ENCODE results near the gene SERHL2.
"Not testable (repeated sequence)": the region's sequence is repeated elsewhere in the genome, so short reads cannot be mapped to it uniquely, and the experiment has no call there.

Gene SERHL2

DNA sequence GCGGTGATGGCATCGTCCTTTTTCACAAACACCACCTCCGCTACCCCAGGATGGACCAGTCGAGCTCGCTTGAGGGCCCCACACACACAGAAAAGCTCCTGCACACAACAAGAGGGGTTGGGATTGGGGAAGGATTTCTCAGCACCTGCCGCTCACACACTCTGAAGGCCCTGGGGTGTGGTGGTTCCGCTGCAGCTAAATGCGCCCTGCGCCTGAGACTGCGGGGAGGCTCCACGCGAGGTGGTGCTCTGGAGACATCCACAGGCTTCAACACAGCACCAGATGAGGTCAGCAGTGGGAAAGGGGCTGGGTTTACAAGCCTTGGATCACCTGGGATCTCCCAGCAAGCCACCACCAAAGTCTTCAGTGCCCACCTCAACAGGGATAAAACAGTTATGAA, 38.2 kb downstream of the SERHL2 start:
- H3K27ac ChIP-seq (ENCODE audit: low read depth, low read length) = no peak overlapping the region
- no peaks in the 10 kb centered on the region for H3K79me2 ChIP-seq (ENCODE audit: control insufficient read depth, insufficient read depth, low read length, unreplicated experiment)
- H2AFZ ChIP-seq (ENCODE audit: low read length, unreplicated experiment) = no peak overlapping the region
- H3K36me3 ChIP-seq (ENCODE audit: insufficient read depth, low read length) = peaks cover 4% of the 10 kb centered on the region; the same call in 1 of the 2 replicates
- no peaks in the 10 kb centered on the region for H3K27me3 ChIP-seq (ENCODE audit: insufficient read depth, low read length)
- H3K4me3 ChIP-seq (ENCODE audit: low read depth, low read length) = no peak overlapping the region
- no peaks in the 10 kb centered on the region for H3K4me1 ChIP-seq (ENCODE audit: control insufficient read depth, insufficient read depth, low read length, unreplicated experiment)

DNA sequence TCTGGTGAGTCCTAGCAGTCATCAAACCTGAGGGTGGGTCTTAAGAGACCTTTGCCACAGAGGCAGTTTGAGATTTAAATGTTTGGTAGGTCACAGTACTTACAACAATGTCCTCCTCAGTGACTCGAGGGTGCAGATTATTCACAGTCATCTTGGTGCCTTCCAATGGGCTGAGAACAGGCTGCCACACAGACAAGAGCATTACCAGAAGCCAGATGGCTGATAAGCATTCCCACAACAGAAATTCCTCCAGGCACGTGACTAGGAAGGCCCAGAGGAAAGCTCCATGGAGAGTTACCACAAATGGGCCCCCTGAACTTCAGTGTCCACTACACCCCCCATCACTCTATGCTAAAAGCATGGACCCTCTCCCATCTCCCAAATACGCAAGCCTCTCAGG, 41.7 kb downstream of the SERHL2 start:
- peaks cover 3% of the 10 kb centered on the region for H3K79me2 ChIP-seq (ENCODE audit: control insufficient read depth, insufficient read depth, low read length, unreplicated experiment)
- no peak overlapping the region for H2AFZ ChIP-seq (ENCODE audit: low read length, unreplicated experiment)
- peaks cover 4% of the 10 kb centered on the region; the same call in 1 of the 2 replicates for H3K36me3 ChIP-seq (ENCODE audit: insufficient read depth, low read length)

DNA sequence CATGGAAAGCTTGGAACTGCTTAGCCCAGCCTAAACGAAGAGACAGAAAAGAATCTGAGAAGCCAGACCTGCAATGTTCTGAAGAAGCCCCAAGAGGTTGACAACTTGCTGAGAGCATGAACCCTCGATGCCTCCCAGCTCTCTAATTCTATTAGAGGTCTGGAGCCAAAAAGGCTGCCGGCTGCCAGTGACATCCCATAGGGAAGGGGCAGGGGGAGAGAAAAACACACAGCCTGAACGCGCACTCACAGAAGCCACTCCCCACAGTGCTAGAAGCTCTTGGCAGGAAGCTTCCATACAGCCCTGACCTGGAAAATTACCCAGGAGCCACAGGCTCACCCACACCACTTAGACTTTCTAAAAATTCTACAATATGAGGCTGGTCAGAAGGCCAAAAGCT, 42.6 kb downstream of the SERHL2 start:
- Histone ChIP-seq H3K4me1 (ENCODE audit: control insufficient read depth, insufficient read depth, low read length, unreplicated experiment) (no peaks in the 10 kb centered on the region), H2AFZ (ENCODE audit: low read length, unreplicated experiment) (no peak overlapping the region), H3K79me2 (ENCODE audit: control insufficient read depth, insufficient read depth, low read length, unreplicated experiment) (peaks cover 3% of the 10 kb centered on the region), H3K27ac (ENCODE audit: low read depth, low read length) (no peak overlapping the region), H3K4me3 (ENCODE audit: low read depth, low read length) (no peak overlapping the region), H3K27me3 (ENCODE audit: insufficient read depth, low read length) (no peaks in the 10 kb centered on the region), H3K36me3 (ENCODE audit: insufficient read depth, low read length) (peaks cover 4% of the 10 kb centered on the region; the same call in 1 of the 2 replicates)

More for the DNA sequence above, 41.7 kb downstream of the SERHL2 start:
- Histone ChIP-seq H3K27me3 (ENCODE audit: insufficient read depth, low read length) (no peaks in the 10 kb centered on the region), H3K4me3 (ENCODE audit: low read depth, low read length) (no peak overlapping the region), H3K4me1 (ENCODE audit: control insufficient read depth, insufficient read depth, low read length, unreplicated experiment) (no peaks in the 10 kb centered on the region), H3K27ac (ENCODE audit: low read depth, low read length) (no peak overlapping the region)

DNA sequence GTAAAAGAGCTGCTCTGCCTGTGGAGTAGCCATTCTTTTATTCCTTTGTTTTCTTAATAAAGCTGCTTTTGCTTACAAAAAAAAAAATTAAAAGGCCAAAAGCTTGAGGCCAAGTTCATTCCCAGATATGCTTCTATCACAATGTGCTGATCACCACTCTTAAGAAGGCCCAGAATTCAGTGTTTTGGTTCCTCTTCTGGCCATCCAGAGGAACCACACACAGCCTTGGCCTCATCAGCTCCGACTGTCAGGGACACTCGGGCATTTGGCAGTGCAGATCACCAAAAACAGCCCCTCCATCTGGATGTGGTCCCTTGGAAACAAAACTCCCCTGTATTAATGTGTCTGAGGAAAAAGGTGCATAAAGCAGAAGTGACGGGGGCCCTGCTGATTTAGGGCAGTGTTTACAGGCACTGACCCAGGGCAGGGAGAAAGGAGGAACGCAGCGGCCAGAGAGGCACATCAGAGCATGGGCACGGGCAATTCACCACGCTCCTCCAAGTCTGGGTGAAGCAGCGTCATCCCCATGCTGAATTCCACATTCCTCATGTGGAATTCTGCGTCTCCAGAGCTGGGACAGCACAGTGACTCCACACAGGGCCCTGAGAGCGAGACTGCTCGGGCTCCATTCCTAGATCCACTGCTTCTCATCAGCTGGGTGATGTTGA, 43.2 kb downstream of the SERHL2 start:
- Histone ChIP-seq H3K4me1 (ENCODE audit: control insufficient read depth, insufficient read depth, low read length, unreplicated experiment) (no peaks in the 10 kb centered on the region), H3K27ac (ENCODE audit: low read depth, low read length) (no peak overlapping the region), H3K36me3 (ENCODE audit: insufficient read depth, low read length) (peaks cover 7% of the 10 kb centered on the region; the same call in 1 of the 2 replicates), H3K27me3 (ENCODE audit: insufficient read depth, low read length) (no peaks in the 10 kb centered on the region), H3K79me2 (ENCODE audit: control insufficient read depth, insufficient read depth, low read length, unreplicated experiment) (peaks cover 3% of the 10 kb centered on the region), H3K4me3 (ENCODE audit: low read depth, low read length) (no peak overlapping the region), H2AFZ (ENCODE audit: low read length, unreplicated experiment) (no peak overlapping the region)

DNA sequence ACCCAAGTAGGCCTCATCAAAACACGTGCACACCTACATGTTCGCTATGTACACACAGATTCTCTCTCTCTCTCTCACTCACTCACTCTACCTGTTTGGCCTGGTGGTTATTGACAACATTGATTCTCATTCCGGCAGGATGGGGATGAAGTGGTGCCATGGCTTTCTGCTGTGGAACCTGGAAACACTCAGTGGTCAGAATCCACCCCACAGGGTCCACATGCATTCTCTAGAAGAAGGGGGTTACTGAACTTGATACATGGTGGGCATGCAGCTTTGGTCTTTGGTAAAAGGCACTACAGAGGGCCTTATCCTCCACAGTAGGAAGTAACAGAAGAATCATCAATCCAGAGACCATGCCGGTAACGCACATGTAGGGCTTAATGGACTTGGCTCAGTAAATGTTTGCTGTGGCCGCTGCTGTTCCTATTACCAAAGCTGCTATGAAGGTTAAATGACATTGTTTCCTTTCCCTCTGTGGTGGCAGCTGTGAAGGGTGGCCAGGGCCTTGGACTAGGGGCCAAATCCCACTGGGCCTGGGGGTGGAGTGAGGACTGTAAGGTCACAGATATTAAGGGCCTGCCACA, 48.2 kb downstream of the SERHL2 start:
- H3K79me2 ChIP-seq (ENCODE audit: control insufficient read depth, insufficient read depth, low read length, unreplicated experiment) = peaks cover 43% of the 10 kb centered on the region
- H3K27me3 ChIP-seq (ENCODE audit: insufficient read depth, low read length) = no peaks in the 10 kb centered on the region
- H2AFZ ChIP-seq (ENCODE audit: low read length, unreplicated experiment) = no peak overlapping the region
- 0 out of 2 replicates have a peak, but pooled peaks cover 2% of the 10 kb centered on the region for H3K36me3 ChIP-seq (ENCODE audit: insufficient read depth, low read length)
- H3K4me1 ChIP-seq (ENCODE audit: control insufficient read depth, insufficient read depth, low read length, unreplicated experiment) = peaks cover 5% of the 10 kb centered on the region
- no peak overlapping the region for H3K27ac ChIP-seq (ENCODE audit: low read depth, low read length)
- no peak overlapping the region for H3K4me3 ChIP-seq (ENCODE audit: low read depth, low read length)

DNA sequence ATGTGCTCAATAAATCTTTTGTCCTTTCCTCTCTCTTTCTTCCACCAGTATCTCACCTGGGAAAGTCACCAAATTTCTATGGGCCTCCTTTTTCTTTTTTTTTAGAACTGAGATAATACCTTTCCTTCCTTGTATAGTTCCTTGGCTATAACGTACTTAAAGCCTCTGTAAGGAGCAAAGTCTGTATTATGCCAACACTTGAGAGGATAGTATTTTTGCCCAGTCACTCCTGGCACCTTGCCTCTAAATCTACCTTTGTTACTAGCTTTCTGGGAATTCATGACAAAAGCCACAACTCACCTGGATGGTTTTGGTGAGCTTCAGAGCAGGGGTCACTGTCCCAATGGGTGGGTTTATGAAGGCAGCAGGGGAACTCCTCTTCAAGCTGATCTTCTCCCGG, 48.7 kb downstream of the SERHL2 start:
- H3K4me1 ChIP-seq (ENCODE audit: control insufficient read depth, insufficient read depth, low read length, unreplicated experiment) = peaks cover 5% of the 10 kb centered on the region
- H3K27me3 ChIP-seq (ENCODE audit: insufficient read depth, low read length) = no peaks in the 10 kb centered on the region
- no peak overlapping the region for H3K27ac ChIP-seq (ENCODE audit: low read depth, low read length)
- no peak overlapping the region for H3K4me3 ChIP-seq (ENCODE audit: low read depth, low read length)
- H3K36me3 ChIP-seq (ENCODE audit: insufficient read depth, low read length) = 0 out of 2 replicates have a peak, but pooled peaks cover 2% of the 10 kb centered on the region
- no peak overlapping the region for H2AFZ ChIP-seq (ENCODE audit: low read length, unreplicated experiment)
- H3K79me2 ChIP-seq (ENCODE audit: control insufficient read depth, insufficient read depth, low read length, unreplicated experiment) = peaks cover 43% of the 10 kb centered on the region

DNA sequence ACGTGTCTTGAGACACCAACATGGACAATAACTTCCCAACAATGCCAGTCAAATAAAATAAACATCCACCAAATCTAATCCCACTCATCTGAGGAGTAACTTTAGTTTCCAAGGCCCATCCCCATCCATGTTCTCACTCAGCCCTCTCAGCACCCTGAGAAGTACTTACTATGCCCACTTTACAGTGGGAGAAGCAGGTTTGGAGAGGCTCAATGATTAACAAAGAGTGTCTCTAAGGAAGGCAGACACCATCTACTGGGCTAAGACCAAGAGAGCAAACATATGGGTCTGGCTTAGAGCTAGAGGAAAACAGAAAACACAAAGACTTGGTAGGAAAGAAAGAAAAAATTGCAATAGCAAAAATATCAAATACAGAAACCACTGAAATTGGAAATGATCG, 49.7 kb downstream of the SERHL2 start:
- Histone ChIP-seq H3K4me1 (ENCODE audit: control insufficient read depth, insufficient read depth, low read length, unreplicated experiment) (peaks cover 5% of the 10 kb centered on the region), H3K4me3 (ENCODE audit: low read depth, low read length) (no peak overlapping the region), H3K79me2 (ENCODE audit: control insufficient read depth, insufficient read depth, low read length, unreplicated experiment) (peaks cover 46% of the 10 kb centered on the region), H3K27me3 (ENCODE audit: insufficient read depth, low read length) (no peaks in the 10 kb centered on the region), H3K36me3 (ENCODE audit: insufficient read depth, low read length) (0 out of 2 replicates have a peak, but pooled peaks cover 2% of the 10 kb centered on the region), H2AFZ (ENCODE audit: low read length, unreplicated experiment) (no peak overlapping the region), H3K27ac (ENCODE audit: low read depth, low read length) (no peak overlapping the region)

DNA sequence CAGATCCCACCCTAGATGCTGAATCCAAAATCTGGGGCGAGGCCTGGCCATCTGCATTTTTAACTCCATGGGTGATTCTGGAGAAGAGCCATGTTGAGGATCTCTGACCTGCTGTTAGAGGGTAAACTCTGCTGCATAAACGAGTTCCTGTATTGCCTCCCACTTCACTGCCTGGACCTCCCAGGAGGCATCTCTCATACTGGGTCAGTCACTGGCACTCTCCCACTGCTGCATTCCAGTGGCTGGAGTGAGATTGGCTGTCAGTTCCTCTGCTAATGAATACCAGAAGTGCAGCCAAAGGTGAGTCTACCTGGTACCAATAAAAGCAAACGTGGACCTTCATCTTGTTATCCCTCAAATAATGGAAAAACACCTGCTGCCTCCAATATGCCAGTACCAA, 50.6 kb downstream of the SERHL2 start:
- no peaks in the 10 kb centered on the region for H3K27me3 ChIP-seq (ENCODE audit: insufficient read depth, low read length)
- H3K4me3 ChIP-seq (ENCODE audit: low read depth, low read length) = no peak overlapping the region
- peaks cover 14% of the 10 kb centered on the region for H3K4me1 ChIP-seq (ENCODE audit: control insufficient read depth, insufficient read depth, low read length, unreplicated experiment)
- H3K27ac ChIP-seq (ENCODE audit: low read depth, low read length) = no peak overlapping the region; the same call in 1 of the 2 replicates
- peaks cover 53% of the 10 kb centered on the region for H3K79me2 ChIP-seq (ENCODE audit: control insufficient read depth, insufficient read depth, low read length, unreplicated experiment)
- 0 out of 2 replicates have a peak, but pooled peaks cover 2% of the 10 kb centered on the region for H3K36me3 ChIP-seq (ENCODE audit: insufficient read depth, low read length)
- H2AFZ ChIP-seq (ENCODE audit: low read length, unreplicated experiment) = no peak overlapping the region

DNA sequence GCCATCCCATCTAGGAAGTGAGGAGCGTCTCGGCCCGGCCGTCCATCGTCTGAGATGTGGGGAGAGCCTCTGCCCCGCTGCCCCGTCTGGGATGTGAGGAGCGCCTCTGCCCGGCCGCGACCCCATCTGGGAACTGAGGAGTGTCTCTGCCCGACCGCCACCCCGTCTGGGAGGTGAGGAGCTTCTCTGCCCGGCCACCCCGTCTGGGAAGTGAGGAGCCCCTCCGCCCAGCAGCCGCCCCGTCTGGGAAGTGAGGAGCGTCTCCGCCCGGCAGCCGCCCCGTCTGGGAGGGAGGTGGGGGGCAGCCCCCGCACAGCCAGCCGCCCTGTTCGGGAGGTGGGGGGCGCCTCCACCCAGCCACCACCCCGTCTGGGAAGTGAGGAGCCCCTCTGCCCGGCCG, 53.9 kb downstream of the SERHL2 start:
- peaks cover 84% of the 10 kb centered on the region for H3K79me2 ChIP-seq (ENCODE audit: control insufficient read depth, insufficient read depth, low read length, unreplicated experiment)
- H3K4me1 ChIP-seq (ENCODE audit: control insufficient read depth, insufficient read depth, low read length, unreplicated experiment) = peaks cover 28% of the 10 kb centered on the region
- H3K27me3 ChIP-seq (ENCODE audit: insufficient read depth, low read length); H3K36me3 ChIP-seq (ENCODE audit: insufficient read depth, low read length); H3K27ac ChIP-seq (ENCODE audit: low read depth, low read length); H3K4me3 ChIP-seq (ENCODE audit: low read depth, low read length); H2AFZ ChIP-seq (ENCODE audit: low read length, unreplicated experiment): not testable (repeated sequence)

DNA sequence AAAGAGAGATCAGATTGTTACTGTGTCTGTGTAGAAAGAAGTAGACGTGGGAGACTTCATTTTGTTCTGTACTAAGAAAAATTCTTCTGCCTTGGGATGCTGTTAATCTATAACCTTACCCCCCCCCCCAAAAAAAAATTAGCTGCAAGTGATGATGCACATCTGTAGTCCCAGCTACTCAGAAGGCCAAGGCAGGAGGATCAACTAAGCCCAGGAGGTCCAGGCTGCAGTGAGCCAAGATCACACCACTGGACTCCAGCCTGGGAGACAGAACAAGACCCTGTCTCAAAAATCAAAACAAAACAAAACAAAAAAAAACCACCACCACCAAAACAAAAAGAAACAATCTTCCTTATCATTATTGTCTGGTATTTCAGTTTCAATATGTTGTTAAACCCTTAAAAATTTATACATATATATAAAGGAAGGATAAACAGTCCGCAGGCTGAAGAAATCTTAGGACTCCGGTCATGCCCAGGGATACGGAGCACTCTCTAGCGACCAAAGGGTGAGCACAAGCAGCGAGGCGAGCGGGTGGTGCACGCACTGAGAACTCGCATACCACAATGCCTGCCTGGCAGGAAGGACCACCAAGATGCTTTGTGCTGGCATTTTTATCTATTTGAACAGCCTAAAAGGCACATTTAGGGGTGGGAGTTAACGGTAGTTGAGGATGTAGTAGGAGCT, 54.5 kb downstream of the SERHL2 start:
- Histone ChIP-seq H3K4me3 (ENCODE audit: low read depth, low read length) (no peak overlapping the region), H3K79me2 (ENCODE audit: control insufficient read depth, insufficient read depth, low read length, unreplicated experiment) (peaks cover 85% of the 10 kb centered on the region), H3K27me3 (ENCODE audit: insufficient read depth, low read length) (no peaks in the 10 kb centered on the region), H3K27ac (ENCODE audit: low read depth, low read length) (no peak overlapping the region), H3K4me1 (ENCODE audit: control insufficient read depth, insufficient read depth, low read length, unreplicated experiment) (peaks cover 32% of the 10 kb centered on the region), H2AFZ (ENCODE audit: low read length, unreplicated experiment) (no peak overlapping the region), H3K36me3 (ENCODE audit: insufficient read depth, low read length) (no peaks in the 10 kb centered on the region)
